RWPE1 (cell line): Measurements from ENCODE around the gene NCF4.

Experiments
- CTCF ChIA-PET: fragments of 350-600 bp; sonication (Branson Sonifier 250); formaldehyde crosslinking; extraction: SDS; loops from one replicate; lab custom pipeline; 2021; lab: Yijun Ruan, JAX
- POLR2A ChIA-PET: fragments of 400-600 bp; formaldehyde crosslinking; extraction: SDS; loops from one replicate; lab custom pipeline; 2020; ENCODE audit warnings: antibody characterized with exemption; ENCODE audit not compliant: low non-redundant PET; lab: Yijun Ruan, JAX
- DNase-seq: peaks from one replicate; pipeline ENCODE4 v3.0.0; 2012; ENCODE audit warnings: low spot score
- H3K27ac ChIP-seq: fragments of 450-650 bp; 2 replicates; pipeline ENCODE4 v1.5.1; 2017
- TF ChIP-seq, protein P1 (sequence below): fragments of 450-650 bp; conservative IDR thresholded peaks from 2 replicates; pipeline ENCODE4 v1.5.1; 2017; ENCODE audit warnings: low read depth, mild to moderate bottlenecking

NCF4 gene

DNA sequence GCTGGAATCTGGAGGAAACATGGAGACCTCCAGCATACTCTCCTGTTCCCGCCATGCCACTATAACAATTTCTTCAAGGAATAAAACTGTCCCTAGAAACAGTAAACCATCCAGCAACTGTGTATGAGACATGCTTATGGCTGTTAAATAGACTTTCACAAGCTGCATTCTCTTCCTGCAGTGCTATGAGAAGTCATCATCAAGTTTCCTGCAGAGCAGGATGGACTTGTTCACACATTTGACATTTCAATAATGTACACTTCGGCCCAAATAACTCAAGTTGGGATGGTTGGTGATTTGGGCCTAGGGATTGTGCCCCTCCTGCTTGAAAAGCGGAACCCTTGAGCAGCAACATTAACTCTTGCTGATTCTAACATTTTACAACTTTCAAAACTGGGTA is 32.5 kb downstream of the NCF4 start:
- CTCF ChIA-PET, result interaction anchor here (0.6 kb wide), 1 partner anchor 88 kb away, joined by 6 read pairs; no protein-coding TSS in a partner anchor
- POLR2A ChIA-PET, result no interaction called here
- TF ChIP-seq, protein P1, sequence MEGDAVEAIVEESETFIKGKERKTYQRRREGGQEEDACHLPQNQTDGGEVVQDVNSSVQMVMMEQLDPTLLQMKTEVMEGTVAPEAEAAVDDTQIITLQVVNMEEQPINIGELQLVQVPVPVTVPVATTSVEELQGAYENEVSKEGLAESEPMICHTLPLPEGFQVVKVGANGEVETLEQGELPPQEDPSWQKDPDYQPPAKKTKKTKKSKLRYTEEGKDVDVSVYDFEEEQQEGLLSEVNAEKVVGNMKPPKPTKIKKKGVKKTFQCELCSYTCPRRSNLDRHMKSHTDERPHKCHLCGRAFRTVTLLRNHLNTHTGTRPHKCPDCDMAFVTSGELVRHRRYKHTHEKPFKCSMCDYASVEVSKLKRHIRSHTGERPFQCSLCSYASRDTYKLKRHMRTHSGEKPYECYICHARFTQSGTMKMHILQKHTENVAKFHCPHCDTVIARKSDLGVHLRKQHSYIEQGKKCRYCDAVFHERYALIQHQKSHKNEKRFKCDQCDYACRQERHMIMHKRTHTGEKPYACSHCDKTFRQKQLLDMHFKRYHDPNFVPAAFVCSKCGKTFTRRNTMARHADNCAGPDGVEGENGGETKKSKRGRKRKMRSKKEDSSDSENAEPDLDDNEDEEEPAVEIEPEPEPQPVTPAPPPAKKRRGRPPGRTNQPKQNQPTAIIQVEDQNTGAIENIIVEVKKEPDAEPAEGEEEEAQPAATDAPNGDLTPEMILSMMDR, result no peak
- no peak for DNase-seq
- no peak overlapping the region for H3K27ac ChIP-seq

DNA sequence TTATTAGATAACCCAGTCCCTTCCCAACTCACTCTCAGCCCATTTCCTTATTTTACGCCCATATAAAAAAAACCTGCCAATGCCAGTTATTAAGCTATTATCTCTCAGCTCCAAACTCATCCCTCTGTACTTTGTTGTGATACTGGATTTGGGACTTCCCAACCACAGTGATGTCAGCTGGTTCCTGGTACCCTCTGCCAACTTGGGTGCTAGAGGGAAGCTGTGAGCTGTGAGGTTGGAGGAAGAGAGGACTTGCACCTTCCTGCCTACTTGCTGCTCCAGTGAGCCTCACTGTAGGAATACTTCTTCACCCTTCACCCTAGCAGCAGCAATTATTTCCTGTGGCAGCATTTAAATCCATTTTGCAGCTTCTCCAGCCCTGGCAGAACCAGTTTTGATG is 33.5 kb downstream of the NCF4 start:
- TF ChIP-seq, protein P1, result no peak
- DNase-seq, result no peak
- ChIA-PET CTCF (no interaction called here), POLR2A (no interaction called here)
- no peak overlapping the region for H3K27ac ChIP-seq

DNA sequence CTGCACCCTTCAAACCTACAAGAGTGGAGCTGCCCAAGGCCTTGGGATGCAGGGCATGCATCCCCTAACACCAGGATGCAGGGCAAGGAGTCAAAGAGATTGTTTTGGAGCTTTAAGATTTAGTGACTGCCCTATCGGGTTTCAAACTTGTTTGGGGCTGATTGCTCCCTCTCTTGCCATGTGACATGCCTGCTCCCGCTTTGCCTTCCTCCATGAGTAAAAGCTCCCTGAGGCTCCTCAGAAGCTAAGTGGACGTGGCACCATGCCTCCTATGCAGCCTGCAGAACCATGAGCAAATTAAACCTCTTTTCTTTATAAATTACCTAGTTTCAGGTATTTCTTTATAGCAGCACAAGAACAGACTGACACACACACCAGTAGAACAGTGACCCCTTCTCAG is 36.8 kb downstream of the NCF4 start:
- no peak for DNase-seq
- TF ChIP-seq, protein P1, result no peak
- H3K27ac ChIP-seq, result no peak overlapping the region
- CTCF ChIA-PET, result no interaction called here
- POLR2A ChIA-PET, result no interaction called here

DNA sequence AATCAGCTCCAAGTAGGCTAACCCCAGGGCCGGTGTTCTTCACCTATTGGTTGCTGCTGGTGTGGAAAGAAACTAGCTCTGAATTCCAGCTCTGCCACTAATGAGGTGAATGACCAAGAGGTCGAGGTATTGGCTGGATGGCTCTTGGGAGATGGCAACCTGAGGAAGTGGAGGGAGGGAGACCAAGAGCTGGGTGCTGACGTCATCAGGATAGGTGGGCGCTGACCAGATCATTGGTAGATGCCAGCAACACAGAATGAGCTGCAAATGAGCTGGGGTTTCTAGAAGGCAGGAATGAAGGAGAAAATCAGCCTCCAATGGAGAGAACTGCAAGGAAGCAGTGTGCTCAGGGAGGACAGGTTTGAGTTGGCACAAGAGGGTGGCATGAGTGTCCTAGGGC is 37.9 kb downstream of the NCF4 start:
- H3K27ac ChIP-seq, result no peak overlapping the region
- ChIA-PET POLR2A (no interaction called here), CTCF (no interaction called here)
- DNase-seq, result no peak
- TF ChIP-seq, protein P1, result no peak

DNA sequence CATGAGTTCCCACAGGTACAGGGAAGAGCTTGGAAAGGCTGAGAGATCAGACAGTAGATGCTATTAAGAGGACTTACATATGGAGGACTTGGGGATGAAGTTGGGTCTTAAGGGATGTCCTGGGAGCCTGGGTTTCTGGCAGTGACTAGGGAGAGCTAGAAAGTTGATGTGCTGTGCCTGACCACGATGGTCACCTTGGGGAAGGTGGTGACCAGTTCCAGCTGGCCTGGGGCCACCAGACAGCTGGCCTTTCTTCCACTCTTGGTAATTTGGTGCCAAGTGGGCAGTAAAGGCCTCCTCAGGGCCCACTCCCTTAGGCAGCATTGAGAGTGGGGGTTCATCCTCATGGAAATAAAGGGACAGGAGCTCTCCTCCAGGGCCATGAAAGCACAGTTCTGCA is 38.7 kb downstream of the NCF4 start:
- no peak overlapping the region for H3K27ac ChIP-seq
- POLR2A ChIA-PET, result no interaction called here
- CTCF ChIA-PET, result no interaction called here

DNA sequence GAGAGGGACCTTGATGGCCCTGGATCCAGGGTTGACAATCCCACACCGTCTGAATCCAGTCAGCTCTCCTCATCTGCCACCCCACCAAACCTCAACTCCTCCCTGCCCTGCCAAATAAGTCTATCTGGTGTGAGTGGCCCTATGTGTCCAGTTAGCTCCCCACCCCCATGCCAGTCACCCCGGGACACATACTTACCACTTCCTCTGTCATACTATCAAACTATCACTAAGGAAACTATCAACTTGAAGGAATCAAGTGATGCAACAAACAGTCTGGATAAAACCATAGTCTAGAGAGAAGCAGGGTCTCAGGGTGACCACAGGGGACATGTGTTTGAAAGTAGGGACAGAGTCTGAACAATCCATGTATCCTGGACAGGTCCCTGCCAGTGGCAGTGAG is 39.4 kb downstream of the NCF4 start:
- H3K27ac ChIP-seq, result no peak overlapping the region
- CTCF ChIA-PET, result no interaction called here
- POLR2A ChIA-PET, result no interaction called here
- TF ChIP-seq, protein P1, result no peak
- no peak for DNase-seq

More for the DNA sequence above, 38.7 kb downstream of the NCF4 start:
- TF ChIP-seq, protein P1, result no peak
- no peak for DNase-seq

DNA sequence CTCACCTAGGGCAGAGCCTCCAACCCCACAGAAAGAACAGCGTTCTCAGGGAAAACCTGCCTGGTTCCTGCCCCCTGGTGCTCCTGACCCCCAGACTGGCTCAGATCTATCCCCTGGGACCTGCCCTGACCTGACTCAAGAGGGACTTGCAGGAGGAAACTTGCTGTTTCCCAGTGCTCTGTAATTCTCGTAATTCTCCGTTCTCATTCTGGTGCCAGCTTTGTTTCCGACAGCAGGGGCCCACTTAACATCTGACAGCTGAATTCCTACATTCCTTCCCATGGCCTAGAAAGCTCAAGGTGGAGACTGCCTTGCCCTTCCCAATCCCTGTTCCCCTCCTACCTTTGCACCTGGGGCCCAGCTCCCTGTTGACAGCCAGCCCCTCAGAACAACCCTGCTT is 40.1 kb downstream of the NCF4 start:
- ChIA-PET CTCF (no interaction called here), POLR2A (no interaction called here)
- H3K27ac ChIP-seq, result no peak overlapping the region
- no peak for DNase-seq
- TF ChIP-seq, protein P1, result no peak
